MM.1S (cell line): Measurements from ENCODE around the gene MAGEB17.

ENCODE experiments used
- DNase-seq: peaks from one replicate; pipeline ENCODE4 v3.0.0-alpha.2; 2015
- H2AFZ ChIP-seq: fragments of 300-600 bp; sonication (generic); 2 replicates; pipeline ENCODE4 v1.6.0; 2016; ENCODE audit warnings: antibody characterized with exemption, low read length
- H3F3A ChIP-seq: fragments of 300-600 bp; sonication (generic); 2 replicates; pipeline ENCODE4 v1.6.1; 2016; ENCODE audit warnings: mild to moderate bottlenecking, antibody characterized with exemption, low read length, moderate library complexity, mixed read lengths; ENCODE audit not compliant: insufficient read depth
- H3K27ac ChIP-seq: fragments of 300-600 bp; sonication (generic); 2 replicates; pipeline ENCODE4 v1.5.1; 2016; ENCODE audit warnings: mild to moderate bottlenecking, low read length
- H3K27me3 ChIP-seq: fragments of 300-600 bp; sonication (generic); replicated peaks from 2 replicates; pipeline ENCODE4 v1.6.0; 2016; ENCODE audit warnings: low read length; ENCODE audit not compliant: insufficient read depth
- H3K36me3 ChIP-seq: fragments of 300-600 bp; sonication (generic); replicated peaks from 2 replicates; pipeline ENCODE4 v1.6.1; 2016; ENCODE audit warnings: mild to moderate bottlenecking, low read length, mixed read lengths; ENCODE audit not compliant: insufficient read depth
- H3K4me1 ChIP-seq: fragments of 300-600 bp; sonication (generic); 2 replicates; pipeline ENCODE4 v1.6.1; 2016; ENCODE audit warnings: low read length, mixed read lengths
- H3K4me2 ChIP-seq: fragments of 300-600 bp; sonication (generic); 2 replicates; pipeline ENCODE4 v1.6.0; 2016; ENCODE audit warnings: low read depth, low read length
- H3K4me3 ChIP-seq: fragments of 300-600 bp; sonication (generic); 2 replicates; pipeline ENCODE4 v1.5.1; 2016; ENCODE audit warnings: low read length, mixed read lengths
- H3K79me2 ChIP-seq: fragments of 300-600 bp; sonication (generic); 2 replicates; pipeline ENCODE4 v1.6.1; 2016; ENCODE audit warnings: mixed run types, low read length, mixed read lengths
- H3K9ac ChIP-seq: fragments of 300-600 bp; sonication (generic); 2 replicates; pipeline ENCODE4 v1.6.1; 2016; ENCODE audit warnings: low read length, mixed read lengths
- H3K9me2 ChIP-seq: fragments of 300-600 bp; sonication (generic); replicated peaks from 2 replicates; pipeline ENCODE4 v1.6.1; 2016; ENCODE audit warnings: mild to moderate bottlenecking, low read length, mixed read lengths; ENCODE audit not compliant: insufficient read depth
- H3K9me3 ChIP-seq: fragments of 300-600 bp; sonication (generic); replicated peaks from 2 replicates; pipeline ENCODE4 v1.6.1; 2016; ENCODE audit warnings: mild to moderate bottlenecking, low read length, mixed read lengths; ENCODE audit not compliant: insufficient read depth
- H4K20me1 ChIP-seq: fragments of 300-600 bp; sonication (generic); 2 replicates; pipeline ENCODE4 v1.6.1; 2016; ENCODE audit warnings: mild to moderate bottlenecking, low read length, moderate library complexity, mixed read lengths; ENCODE audit not compliant: insufficient read depth
- EZH2 ChIP-seq: fragments of 300-600 bp; sonication (generic); optimal IDR thresholded peaks from 2 replicates; pipeline ENCODE3; 2017; ENCODE audit warnings: low read depth, mild to moderate bottlenecking, antibody characterized with exemption, low read length, mixed read lengths
- EZH2phosphoT487 ChIP-seq: fragments of 300-600 bp; sonication (generic); IDR thresholded peaks from 2 replicates; pipeline ENCODE4 v1.6.1; 2018; ENCODE audit warnings: antibody characterized with exemption, low read length
- TF ChIP-seq, protein P1 (sequence below): fragments of 300-600 bp; sonication (generic); IDR thresholded peaks from 2 replicates; pipeline ENCODE4 v1.5.1; 2016; ENCODE audit warnings: antibody characterized with exemption, low read length, mixed read lengths

Gene MAGEB17

DNA sequence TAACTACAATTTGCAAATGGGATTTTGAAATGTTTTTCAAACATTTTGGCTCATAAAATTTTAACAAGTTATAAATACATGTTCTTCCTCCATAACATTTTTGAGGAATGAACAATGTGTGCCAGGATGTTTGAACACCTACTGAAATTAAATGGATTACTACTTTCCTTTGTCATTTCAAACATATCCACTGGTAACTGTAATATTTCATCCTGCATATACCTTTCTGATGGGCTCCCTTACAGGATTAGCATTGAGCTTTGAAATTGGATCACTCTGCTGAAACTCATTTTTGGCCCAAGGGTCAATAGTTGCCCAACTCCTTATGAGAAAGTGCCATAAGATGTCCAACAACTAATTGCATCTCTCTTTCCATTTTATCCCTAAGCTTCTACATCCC lies 26.3 kb upstream of the MAGEB17 start:
- no peak overlapping the region for H3K4me3 ChIP-seq
- H3K9ac ChIP-seq: no peak overlapping the region
- no peaks in the 10 kb centered on the region for H3K9me2 ChIP-seq
- no peaks in the 10 kb centered on the region for H3F3A ChIP-seq
- H3K36me3 ChIP-seq: no peaks in the 10 kb centered on the region
- no peak overlapping the region for H3K4me2 ChIP-seq
- H3K27me3 ChIP-seq: no peaks in the 10 kb centered on the region
- TF ChIP-seq EZH2 (no peak), EZH2phosphoT487 (no peak)
- TF ChIP-seq, protein P1, sequence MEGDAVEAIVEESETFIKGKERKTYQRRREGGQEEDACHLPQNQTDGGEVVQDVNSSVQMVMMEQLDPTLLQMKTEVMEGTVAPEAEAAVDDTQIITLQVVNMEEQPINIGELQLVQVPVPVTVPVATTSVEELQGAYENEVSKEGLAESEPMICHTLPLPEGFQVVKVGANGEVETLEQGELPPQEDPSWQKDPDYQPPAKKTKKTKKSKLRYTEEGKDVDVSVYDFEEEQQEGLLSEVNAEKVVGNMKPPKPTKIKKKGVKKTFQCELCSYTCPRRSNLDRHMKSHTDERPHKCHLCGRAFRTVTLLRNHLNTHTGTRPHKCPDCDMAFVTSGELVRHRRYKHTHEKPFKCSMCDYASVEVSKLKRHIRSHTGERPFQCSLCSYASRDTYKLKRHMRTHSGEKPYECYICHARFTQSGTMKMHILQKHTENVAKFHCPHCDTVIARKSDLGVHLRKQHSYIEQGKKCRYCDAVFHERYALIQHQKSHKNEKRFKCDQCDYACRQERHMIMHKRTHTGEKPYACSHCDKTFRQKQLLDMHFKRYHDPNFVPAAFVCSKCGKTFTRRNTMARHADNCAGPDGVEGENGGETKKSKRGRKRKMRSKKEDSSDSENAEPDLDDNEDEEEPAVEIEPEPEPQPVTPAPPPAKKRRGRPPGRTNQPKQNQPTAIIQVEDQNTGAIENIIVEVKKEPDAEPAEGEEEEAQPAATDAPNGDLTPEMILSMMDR: no peak
- no peak overlapping the region for H2AFZ ChIP-seq
- H3K27ac ChIP-seq: no peak overlapping the region
- H3K9me3 ChIP-seq: no peaks in the 10 kb centered on the region
- no peaks in the 10 kb centered on the region for H3K4me1 ChIP-seq
- H4K20me1 ChIP-seq: no peaks in the 10 kb centered on the region
- DNase-seq: no peak
- no peaks in the 10 kb centered on the region for H3K79me2 ChIP-seq

DNA sequence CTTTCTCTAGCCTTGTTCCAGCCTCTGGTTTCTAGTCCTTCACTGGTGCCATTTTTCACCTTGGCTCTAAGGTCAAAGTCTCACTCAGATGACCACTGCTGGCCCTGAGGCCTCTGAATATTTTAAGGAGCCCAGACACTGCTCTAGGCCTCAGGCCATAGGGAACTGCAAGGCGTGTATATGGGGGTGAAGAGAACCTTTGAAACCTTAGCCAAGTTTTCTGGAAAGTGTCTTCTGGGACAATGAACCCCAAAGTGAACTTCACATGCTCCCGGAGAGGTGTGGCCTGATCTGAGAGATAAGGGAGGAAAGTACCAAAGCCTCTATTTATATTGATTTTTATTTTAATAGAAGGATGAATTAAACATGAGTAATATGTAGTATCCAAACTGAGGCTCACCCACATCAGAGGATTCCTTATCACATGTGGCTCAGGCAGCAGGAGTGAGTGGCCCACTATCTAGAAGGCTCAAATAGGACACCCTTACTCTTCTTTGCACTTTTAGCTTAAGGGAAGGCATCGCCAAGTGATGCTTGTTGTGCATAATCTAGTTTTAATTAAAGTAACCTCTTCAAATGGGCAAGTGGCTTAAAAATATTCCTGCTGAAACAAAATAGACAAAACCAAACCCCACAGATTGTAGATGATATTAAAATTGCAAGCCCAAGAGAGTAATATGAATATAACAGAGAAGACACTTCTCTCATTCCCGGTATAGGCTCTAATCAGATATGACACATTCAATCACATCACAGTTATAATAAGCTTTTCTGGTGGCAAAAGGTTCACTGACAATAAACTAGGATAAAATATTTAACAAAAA lies 25.6 kb upstream of the MAGEB17 start:
- H3K27ac ChIP-seq: no peak overlapping the region
- H3K9ac ChIP-seq: no peak overlapping the region
- H3K4me3 ChIP-seq: no peak overlapping the region
- H3K4me2 ChIP-seq: no peak overlapping the region
- H3K79me2 ChIP-seq: no peaks in the 10 kb centered on the region
- no peaks in the 10 kb centered on the region for H3K4me1 ChIP-seq
- H3F3A ChIP-seq: no peaks in the 10 kb centered on the region
- H3K9me3 ChIP-seq: no peaks in the 10 kb centered on the region
- no peaks in the 10 kb centered on the region for H4K20me1 ChIP-seq
- no peak overlapping the region for H2AFZ ChIP-seq
- TF ChIP-seq, protein P1: no peak
- no peak for TF ChIP-seq EZH2phosphoT487
- H3K9me2 ChIP-seq: no peaks in the 10 kb centered on the region
- DNase-seq: no peak
- H3K27me3 ChIP-seq: no peaks in the 10 kb centered on the region
- no peaks in the 10 kb centered on the region for H3K36me3 ChIP-seq

DNA sequence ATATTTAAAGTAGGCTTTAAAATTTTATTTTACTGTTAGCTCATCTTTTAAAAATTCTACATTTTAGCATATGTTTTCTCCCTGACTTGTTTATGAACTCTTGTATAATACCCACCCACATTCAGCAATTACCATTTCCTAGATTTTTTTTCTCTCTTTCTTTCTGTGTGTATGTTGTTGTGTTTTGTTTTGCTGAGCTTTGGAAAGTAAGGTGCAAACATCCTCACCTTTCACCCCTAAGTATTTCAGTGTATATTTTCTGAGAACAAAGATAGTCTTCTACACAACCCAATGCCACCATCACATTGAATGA lies 25.1 kb upstream of the MAGEB17 start:
- Histone ChIP-seq H3K4me1 (no peaks in the 10 kb centered on the region), H3K27me3 (no peaks in the 10 kb centered on the region), H2AFZ (no peak overlapping the region), H3K9ac (no peak overlapping the region), H3K79me2 (no peaks in the 10 kb centered on the region), H3F3A (no peaks in the 10 kb centered on the region), H3K36me3 (no peaks in the 10 kb centered on the region), H3K9me2 (no peaks in the 10 kb centered on the region), H3K4me3 (no peak overlapping the region), H3K9me3 (no peaks in the 10 kb centered on the region), H4K20me1 (no peaks in the 10 kb centered on the region), H3K4me2 (no peak overlapping the region), H3K27ac (no peak overlapping the region)
- DNase-seq: no peak
- TF ChIP-seq EZH2 (no peak), EZH2phosphoT487 (no peak)
- TF ChIP-seq, protein P1: no peak
